Mesodermal cell (in vitro differentiated cells): Measurements from ENCODE around the gene KCTD18.
A peak's percentile ranks its signal among the peaks of the same experiment; 100 is the strongest.

ENCODE experiments used
- H3K27ac ChIP-seq: 2 replicates; pipeline ENCODE4 v1.7.0; 2013; ENCODE audit warnings: mild to moderate bottlenecking, low read depth, low read length, moderate library complexity; ENCODE audit not compliant: severe bottlenecking
- H3K36me3 ChIP-seq: 2 replicates; pipeline ENCODE4 v1.7.1; 2013; ENCODE audit warnings: mild to moderate bottlenecking, low read length, moderate library complexity; ENCODE audit not compliant: control insufficient read depth, insufficient read depth
- H3K4me1 ChIP-seq: one replicate; pipeline ENCODE4 v1.7.1; 2013; ENCODE audit warnings: mild to moderate bottlenecking, low read length; ENCODE audit not compliant: insufficient read depth, control insufficient read depth, poor library complexity, severe bottlenecking
- H3K4me3 ChIP-seq: 2 replicates; pipeline ENCODE4 v1.7.0; 2013; ENCODE audit warnings: low read length, control low read depth, mild to moderate bottlenecking; ENCODE audit not compliant: insufficient read depth, poor library complexity, severe bottlenecking; ENCODE audit errors: extremely low read depth
- H3K9me3 ChIP-seq: 2 replicates; pipeline ENCODE4 v1.7.1; 2013; ENCODE audit warnings: mild to moderate bottlenecking, low read length, moderate library complexity; ENCODE audit not compliant: control insufficient read depth
- WGBS, 2 experiments: methylation state at CpG; one replicate each; pipeline ENCODE4 v1.1.5; 2013; ENCODE audit warnings: missing lambda C conversion rate in 2 of 2; ENCODE audit not compliant: insufficient coverage in 2 of 2; 5-methylcytosine and 5-hydroxymethylcytosine counted together

KCTD18 gene

GRCh38 chr2:200515155-200515554, 5.3 kb upstream of the KCTD18 start:
- no peaks in the 10 kb centered on the region for H3K4me1 ChIP-seq
- 60% methylated on average over 1 of the region's 1 CpG; no CpG with 5 or more reads in 1 of the 2 experiments for WGBS, 2 experiments
- H3K27ac ChIP-seq, result no peak overlapping the region
- H3K4me3 ChIP-seq, result no peak overlapping the region
- H3K36me3 ChIP-seq, result no peaks in the 10 kb centered on the region
- peaks cover 7% of the 10 kb centered on the region for H3K9me3 ChIP-seq

- WGBS, 2 experiments, result 78 to 80% methylated on average over 5 to 7 of the region's 8 CpGs
These were observed 645 bp downstream of the KCTD18 start for GRCh38 chr2:200509235-200509611.

GRCh38 chr2:200507179-200507578, 2.7 kb downstream of the KCTD18 start:
- Histone ChIP-seq H3K4me1 (peaks cover 3% of the 10 kb centered on the region), H3K9me3 (no peaks in the 10 kb centered on the region), H3K36me3 (no peaks in the 10 kb centered on the region), H3K27ac (no peak overlapping the region), H3K4me3 (no peak overlapping the region)
- WGBS, 2 experiments, result no CpG with 5 or more reads among the region's 2 CpGs

More at GRCh38 chr2:200509235-200509611, 645 bp downstream of the KCTD18 start:
- peak overlapping the region; percentile 13 for H3K27ac ChIP-seq
- no peaks in the 10 kb centered on the region for H3K36me3 ChIP-seq
- peaks cover 3% of the 10 kb centered on the region for H3K4me1 ChIP-seq
- no peaks in the 10 kb centered on the region for H3K9me3 ChIP-seq
- peak overlapping the region; percentile 65 for H3K4me3 ChIP-seq

- no peak overlapping the region for H3K27ac ChIP-seq
- 88 to 100% methylated on average over 1 to 6 of the region's 9 CpGs for WGBS, 2 experiments
These were observed 3.2 kb downstream of the KCTD18 start for GRCh38 chr2:200506679-200507078.

GRCh38 chr2:200502196-200502595, 7.7 kb downstream of the KCTD18 start:
- WGBS, 2 experiments, result 91 to 95% methylated on average over 3 of the region's 5 CpGs
- H3K27ac ChIP-seq, result no peak overlapping the region
- H3K36me3 ChIP-seq, result no peaks in the 10 kb centered on the region
- no peaks in the 10 kb centered on the region for H3K4me1 ChIP-seq
- H3K4me3 ChIP-seq, result no peak overlapping the region
- H3K9me3 ChIP-seq, result no peaks in the 10 kb centered on the region

More at GRCh38 chr2:200506679-200507078, 3.2 kb downstream of the KCTD18 start:
- Histone ChIP-seq H3K4me3 (no peak overlapping the region), H3K36me3 (no peaks in the 10 kb centered on the region), H3K9me3 (no peaks in the 10 kb centered on the region), H3K4me1 (peaks cover 3% of the 10 kb centered on the region)

- H3K9me3 ChIP-seq, result no peaks in the 10 kb centered on the region
- H3K4me3 ChIP-seq, result no peak overlapping the region
- no peaks in the 10 kb centered on the region for H3K36me3 ChIP-seq
- H3K4me1 ChIP-seq, result no peaks in the 10 kb centered on the region
- H3K27ac ChIP-seq, result no peak overlapping the region
- WGBS, 2 experiments, result 83 to 88% methylated on average over 1 of the region's 2 CpGs
These were observed 11.3 kb downstream of the KCTD18 start for GRCh38 chr2:200498402-200499162.

- Histone ChIP-seq H3K27ac (no peak overlapping the region), H3K36me3 (peaks cover 5% of the 10 kb centered on the region), H3K4me1 (no peaks in the 10 kb centered on the region), H3K4me3 (no peak overlapping the region), H3K9me3 (no peaks in the 10 kb centered on the region)
- 86 to 100% methylated on average over 1 of the region's 1 CpG for WGBS, 2 experiments
These were observed 13.2 kb downstream of the KCTD18 start for GRCh38 chr2:200496696-200497095.

GRCh38 chr2:200494048-200494447, 15.8 kb downstream of the KCTD18 start:
- no peaks in the 10 kb centered on the region for H3K4me1 ChIP-seq
- H3K36me3 ChIP-seq, result peaks cover 8% of the 10 kb centered on the region
- 86 to 100% methylated on average over 1 of the region's 2 CpGs for WGBS, 2 experiments
- no peak overlapping the region for H3K4me3 ChIP-seq
- no peak overlapping the region for H3K27ac ChIP-seq
- H3K9me3 ChIP-seq, result no peaks in the 10 kb centered on the region

- H3K36me3 ChIP-seq, result peaks cover 8% of the 10 kb centered on the region
- H3K4me1 ChIP-seq, result no peaks in the 10 kb centered on the region
- no peak overlapping the region for H3K27ac ChIP-seq
- no peaks in the 10 kb centered on the region for H3K9me3 ChIP-seq
- H3K4me3 ChIP-seq, result no peak overlapping the region
These were observed 17.2 kb downstream of the KCTD18 start for GRCh38 chr2:200492656-200493055.

- 94 to 96% methylated on average over 16 to 22 of the region's 22 CpGs for WGBS, 2 experiments
- no peaks in the 10 kb centered on the region for H3K9me3 ChIP-seq
- peaks cover 8% of the 10 kb centered on the region for H3K36me3 ChIP-seq
- no peaks in the 10 kb centered on the region for H3K4me1 ChIP-seq
- H3K27ac ChIP-seq, result no peak overlapping the region
- no peak overlapping the region for H3K4me3 ChIP-seq
These were observed 19.9 kb downstream of the KCTD18 start for GRCh38 chr2:200490001-200490400.

- no peak overlapping the region for H3K27ac ChIP-seq
- 89 to 100% methylated on average over 3 of the region's 4 CpGs for WGBS, 2 experiments
- H3K36me3 ChIP-seq, result peaks cover 8% of the 10 kb centered on the region
- H3K4me3 ChIP-seq, result no peak overlapping the region
- H3K9me3 ChIP-seq, result no peaks in the 10 kb centered on the region
- no peaks in the 10 kb centered on the region for H3K4me1 ChIP-seq
These were observed 21.7 kb downstream of the KCTD18 start for GRCh38 chr2:200488169-200488568.
